GM21390 (cell line): ENCODE results near the gene VSNL1.

Experiments used
- ATAC-seq: cut with Tn5 transposase; IDR thresholded peaks from one replicate; pipeline ENCODE4 v1.9.1; 2021; ENCODE audit not compliant: unreplicated experiment

VSNL1 gene

DNA sequence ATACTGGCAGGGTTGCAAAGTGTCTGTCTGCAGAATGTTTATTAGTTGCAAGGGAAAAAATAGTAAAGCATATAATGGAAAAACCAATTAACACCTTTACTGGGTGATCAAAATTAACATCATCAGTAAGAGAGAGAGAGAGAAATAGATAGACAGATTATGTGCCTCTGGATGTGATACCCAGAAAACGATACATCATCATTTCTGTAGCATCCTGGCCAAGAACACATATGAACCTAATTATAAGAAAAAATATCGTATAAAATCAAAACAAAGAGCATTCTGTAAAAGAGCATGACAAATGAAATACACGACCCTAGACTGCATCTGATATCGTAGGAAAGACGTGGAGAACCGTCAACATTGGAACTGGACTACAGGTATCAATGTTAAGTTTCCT is 148.5 kb downstream of the VSNL1 start:
- ATAC-seq, result no peak

DNA sequence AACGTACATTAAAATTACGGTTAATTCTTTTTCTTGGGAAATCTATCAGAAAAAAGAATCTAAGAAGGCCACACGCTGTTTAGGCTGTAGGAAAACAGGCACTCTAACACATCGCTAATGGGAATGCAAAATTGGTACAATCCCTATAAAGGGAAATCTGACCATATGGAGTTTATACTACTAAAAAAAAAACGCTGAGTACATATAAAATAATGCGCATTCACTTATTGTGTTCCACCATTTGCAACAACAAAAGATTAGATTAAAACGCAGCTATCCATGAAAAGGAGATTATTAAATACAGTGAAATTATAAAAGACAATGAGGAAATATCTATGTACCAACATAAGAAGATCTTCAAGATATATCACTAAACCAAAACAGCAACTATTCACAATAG is 150.3 kb downstream of the VSNL1 start:
- ATAC-seq, result no peak
